Trophoblast cell (in vitro differentiated cells and primary cell): Measurements from ENCODE around the gene RPS27L.

Source experiments
- DNase-seq, 2 donors: peaks; one replicate each; pipeline ENCODE4 v3.0.0-alpha.2; 2016
- H2AFZ ChIP-seq: 2 replicates; pipeline ENCODE4 v1.6.1; 2013; ENCODE audit warnings: low read length, moderate library complexity, mild to moderate bottlenecking; ENCODE audit not compliant: insufficient read depth, poor library complexity
- H2AK5ac ChIP-seq: 2 replicates; pipeline ENCODE4 v1.6.1; 2013; ENCODE audit warnings: mild to moderate bottlenecking, low read length
- H2BK120ac ChIP-seq: 2 replicates; pipeline ENCODE4 v1.6.1; 2013; ENCODE audit warnings: low read length, mild to moderate bottlenecking, moderate library complexity; ENCODE audit not compliant: insufficient read depth, poor library complexity
- H2BK12ac ChIP-seq: 2 replicates; pipeline ENCODE4 v1.6.1; 2013; ENCODE audit warnings: mild to moderate bottlenecking, low read length, moderate library complexity
- H2BK5ac ChIP-seq: 2 replicates; pipeline ENCODE4 v1.6.1; 2013; ENCODE audit warnings: low read length, low read depth, moderate library complexity, mild to moderate bottlenecking; ENCODE audit not compliant: poor library complexity
- H3K14ac ChIP-seq: 2 replicates; pipeline ENCODE4 v1.6.1; 2013; ENCODE audit warnings: mild to moderate bottlenecking, low read length
- H3K18ac ChIP-seq: 2 replicates; pipeline ENCODE4 v1.6.1; 2013; ENCODE audit warnings: mild to moderate bottlenecking, low read length
- H3K23ac ChIP-seq: 2 replicates; pipeline ENCODE4 v1.6.1; 2013; ENCODE audit warnings: low read length
- H3K27ac ChIP-seq: 2 replicates; pipeline ENCODE4 v1.5.1; 2013; ENCODE audit warnings: low read depth, mild to moderate bottlenecking, inconsistent platforms, low read length, moderate library complexity
- H3K27me3 ChIP-seq: 2 replicates; pipeline ENCODE4 v1.6.1; 2013; ENCODE audit warnings: inconsistent platforms, mild to moderate bottlenecking, low read length, moderate library complexity; ENCODE audit not compliant: insufficient read depth
- H3K36me3 ChIP-seq, 2 experiments: 1 replicate in 1 of 2; 2 replicates in 1 of 2; pipeline ENCODE4 v1.6.1; 2013; ENCODE audit warnings: low read length in 2 of 2, mild to moderate bottlenecking in 2 of 2, moderate library complexity in 1 of 2; ENCODE audit not compliant: insufficient read depth in 2 of 2, control insufficient read depth in 1 of 2
- H3K4ac ChIP-seq: 2 replicates; pipeline ENCODE4 v1.6.1; 2013; ENCODE audit warnings: low read depth, mild to moderate bottlenecking, low read length, moderate library complexity
- H3K4me1 ChIP-seq, 2 experiments: 1 replicate in 1 of 2; 2 replicates in 1 of 2; pipeline ENCODE4 v1.6.1; 2013; ENCODE audit warnings: low read length in 2 of 2, mild to moderate bottlenecking in 2 of 2, moderate library complexity in 1 of 2; ENCODE audit not compliant: insufficient read depth in 2 of 2, control insufficient read depth in 1 of 2
- H3K4me2 ChIP-seq: 2 replicates; pipeline ENCODE4 v1.6.1; 2013; ENCODE audit warnings: inconsistent platforms, mild to moderate bottlenecking, low read length, moderate library complexity
- H3K4me3 ChIP-seq: 2 replicates; pipeline ENCODE4 v1.5.1; 2013; ENCODE audit warnings: mild to moderate bottlenecking, low read depth, low read length, inconsistent platforms
- H3K79me1 ChIP-seq: one replicate; pipeline ENCODE4 v1.6.1; 2013; ENCODE audit warnings: low read length
- H3K79me2 ChIP-seq: 2 replicates; pipeline ENCODE4 v1.6.1; 2013; ENCODE audit warnings: low read length, mild to moderate bottlenecking; ENCODE audit not compliant: control insufficient read depth, insufficient read depth, poor library complexity
- H3K9ac ChIP-seq: 2 replicates; pipeline ENCODE4 v1.6.1; 2013; ENCODE audit warnings: mild to moderate bottlenecking, low read length
- H3K9me3 ChIP-seq: 2 replicates; pipeline ENCODE4 v1.6.1; 2013; ENCODE audit warnings: low read depth, mild to moderate bottlenecking, control low read depth, inconsistent platforms, low read length; ENCODE audit not compliant: insufficient read depth
- H4K12ac ChIP-seq: 2 replicates; pipeline ENCODE4 v1.6.1; 2013; ENCODE audit warnings: low read depth, mild to moderate bottlenecking, low read length, moderate library complexity
- H4K8ac ChIP-seq: 2 replicates; pipeline ENCODE4 v1.6.1; 2013; ENCODE audit warnings: low read depth, mild to moderate bottlenecking, low read length, moderate library complexity
- H4K91ac ChIP-seq: one replicate; pipeline ENCODE4 v1.6.1; 2013; ENCODE audit warnings: low read depth, mild to moderate bottlenecking, low read length, moderate library complexity
- WGBS: extraction: QIAGEN DNeasy Blood & Tissue Kit; methylation state at CpG from one replicate; pipeline ENCODE4 v1.1.7; 2013; ENCODE audit warnings: missing lambda C conversion rate; ENCODE audit not compliant: insufficient read length, insufficient coverage; ENCODE audit errors: extremely low coverage; 5-methylcytosine and 5-hydroxymethylcytosine counted together

RPS27L gene

DNA sequence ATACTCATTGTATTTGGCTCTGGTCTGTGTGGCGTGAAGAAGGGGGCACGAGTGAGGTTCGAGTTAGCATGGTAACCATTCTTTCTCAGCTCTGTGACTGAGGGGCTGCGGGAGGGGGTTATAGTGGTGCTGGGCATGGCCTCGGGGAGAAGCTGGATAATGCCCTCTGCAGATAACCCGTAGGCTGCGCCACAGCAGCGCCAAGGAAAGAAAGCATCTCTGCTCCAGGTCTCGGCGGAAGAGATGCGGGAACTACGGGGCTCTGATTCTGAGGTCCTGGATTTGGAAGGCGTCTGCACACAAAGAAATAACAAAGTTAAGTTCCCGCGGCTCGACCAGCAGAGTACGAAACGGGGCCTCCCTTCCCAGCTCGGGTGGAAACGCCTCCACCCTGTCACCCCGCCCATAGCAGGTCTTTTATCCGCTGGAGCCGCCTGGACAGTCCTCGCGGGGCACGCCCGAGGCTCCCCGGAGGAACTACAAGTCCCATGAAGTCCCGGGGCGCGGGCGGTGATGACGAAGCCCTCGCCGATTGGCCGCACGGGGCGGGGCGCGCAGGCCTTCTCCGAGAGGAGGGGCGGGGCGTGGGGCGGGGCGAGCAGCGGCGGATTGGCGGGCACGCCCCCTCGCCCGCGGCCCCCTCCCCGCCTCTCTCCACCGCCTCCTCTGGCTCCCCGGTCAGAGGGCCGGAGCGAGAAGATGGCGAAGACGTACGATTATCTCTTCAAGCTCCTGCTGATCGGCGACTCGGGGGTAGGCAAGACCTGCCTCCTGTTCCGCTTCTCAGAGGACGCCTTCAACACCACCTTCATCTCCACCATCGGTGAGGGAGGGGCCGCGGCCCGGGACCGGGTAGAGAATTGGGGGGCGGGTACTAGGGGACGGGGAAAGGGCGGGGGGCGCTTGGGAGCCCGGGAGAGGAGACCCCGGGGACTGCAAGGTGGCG, 31.9 kb upstream of the RPS27L start, which contains the start of gene RAB8B:
RAB8B (plus strand) TSS at position 681 of the 946 bp plus-strand sequence; CDS start at position 700, 19 bp downstream.
- Histone ChIP-seq H3K36me3 (no peaks in the 10 kb centered on the region), H3K4me3 (peak within 1 kb of the TSS; percentile 79), H2AFZ (peak within 1 kb of the TSS; percentile 89), H4K91ac (peak within 1 kb of the TSS; percentile 28), H3K9me3 (no peaks in the 10 kb centered on the region), H3K27ac (no peak within 1 kb of the TSS), H4K8ac (peak within 1 kb of the TSS; percentile 95), H3K18ac (peak within 1 kb of the TSS; percentile 92), H2BK5ac (peak within 1 kb of the TSS; percentile 18), H3K14ac (peak within 1 kb of the TSS; percentile 91), H3K79me2 (peaks cover 4% of the 10 kb centered on the region), H2BK120ac (peak within 1 kb of the TSS; percentile 64), H3K27me3 (no peaks in the 10 kb centered on the region), H3K79me1 (peaks cover 4% of the 10 kb centered on the region), H3K4me1 (peaks cover 0 to 10% of the 10 kb centered on the region in 2 experiments), H2AK5ac (peak within 1 kb of the TSS; percentile 2), H3K4ac (no peak within 1 kb of the TSS), H3K4me2 (peak within 1 kb of the TSS; percentile 97), H3K23ac (no peak within 1 kb of the TSS), H3K9ac (peak within 1 kb of the TSS; percentile 68), H2BK12ac (peak within 1 kb of the TSS; percentile 8), H4K12ac (peak within 1 kb of the TSS; percentile 81)
- no CpG with 5 or more reads among the region's 77 CpGs for WGBS
- DNase-seq = peak; percentile 98 to 99

DNA sequence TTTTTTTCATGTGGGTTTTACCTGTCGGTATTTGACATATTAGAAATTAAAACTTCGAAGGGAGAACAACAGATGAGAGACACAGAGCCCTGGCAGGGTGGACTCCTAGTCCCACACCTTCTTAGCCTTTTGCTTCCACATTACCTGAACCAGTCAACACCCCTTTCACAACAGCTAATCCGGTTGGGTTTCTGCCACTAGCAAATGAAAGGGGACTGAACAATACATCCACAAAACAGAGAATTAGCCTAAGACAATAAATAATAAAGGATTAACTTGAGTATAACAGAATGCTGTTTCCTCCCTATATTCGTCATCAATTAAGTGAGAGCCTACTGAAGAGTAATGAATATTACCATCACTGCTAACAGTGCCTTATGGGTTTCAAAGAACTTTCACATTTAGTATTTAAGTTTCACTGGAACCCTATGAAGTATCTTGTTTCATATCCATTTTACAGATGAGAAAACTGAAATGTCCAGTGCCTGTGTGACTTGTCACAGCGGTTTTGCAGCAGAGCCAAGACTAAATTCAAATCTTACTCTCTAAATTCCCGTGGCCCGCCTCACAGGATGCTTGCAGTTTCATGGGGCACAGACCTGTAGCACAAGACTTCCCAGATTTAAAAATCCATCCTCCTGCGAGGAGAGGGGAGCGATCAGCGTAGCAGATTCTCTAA, 31.1 kb upstream of the RPS27L start:
- Histone ChIP-seq H3K79me1 (peaks cover 4% of the 10 kb centered on the region), H2BK5ac (no peak overlapping the region), H4K91ac (peak overlapping the region; percentile 26), H3K4me3 (peak overlapping the region; percentile 71), H2BK120ac (no peak overlapping the region), H2AK5ac (no peak overlapping the region), H2AFZ (peak overlapping the region; percentile 77), H3K36me3 (no peaks in the 10 kb centered on the region), H3K79me2 (peaks cover 4% of the 10 kb centered on the region), H3K27me3 (no peaks in the 10 kb centered on the region), H3K27ac (no peak overlapping the region), H3K4me2 (peak overlapping the region; percentile 97), H2BK12ac (no peak overlapping the region), H4K12ac (peak overlapping the region; percentile 81), H3K4ac (no peak overlapping the region), H3K18ac (no peak overlapping the region), H4K8ac (peak overlapping the region; percentile 84), H3K4me1 (peaks cover 0 to 10% of the 10 kb centered on the region in 2 experiments), H3K9me3 (no peaks in the 10 kb centered on the region), H3K23ac (no peak overlapping the region), H3K14ac (peak overlapping the region; percentile 74), H3K9ac (no peak overlapping the region)
- no CpG with 5 or more reads among the region's 10 CpGs for WGBS
- no peak for DNase-seq

DNA sequence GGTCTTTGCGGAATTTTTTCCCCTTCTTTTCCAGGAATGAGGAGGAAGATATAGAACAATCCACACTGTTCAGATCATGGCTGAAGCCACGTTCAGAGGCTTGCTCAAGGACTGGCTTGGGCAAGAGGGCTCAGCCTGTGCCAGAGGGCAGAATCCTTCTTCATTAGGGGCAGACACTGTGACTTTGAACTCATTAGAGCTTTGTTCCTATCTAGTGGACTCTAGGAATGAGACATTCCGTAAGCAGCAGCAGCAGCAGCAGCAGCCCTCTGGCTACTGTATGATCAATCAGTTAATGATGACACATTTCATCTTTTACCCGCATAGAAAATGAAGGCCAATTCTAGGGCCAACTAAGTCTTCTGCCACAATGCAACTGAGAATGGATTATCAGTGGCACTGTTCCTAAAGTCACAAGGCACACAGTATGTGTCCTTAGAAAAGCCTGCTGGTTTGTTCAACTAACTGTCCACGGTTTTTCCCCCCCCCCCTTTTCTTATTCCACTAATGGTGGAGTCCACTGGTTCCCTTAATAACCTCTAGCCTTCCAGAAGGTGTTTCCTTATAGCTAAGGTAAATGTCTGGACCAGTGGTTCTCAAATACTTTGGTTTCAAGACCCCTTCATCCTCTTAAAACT, 30.4 kb upstream of the RPS27L start:
- Histone ChIP-seq H3K4ac (no peak overlapping the region), H3K4me1 (peaks cover 0 to 10% of the 10 kb centered on the region in 2 experiments), H3K79me1 (peaks cover 4% of the 10 kb centered on the region), H3K36me3 (no peaks in the 10 kb centered on the region), H2BK12ac (no peak overlapping the region), H3K9me3 (no peaks in the 10 kb centered on the region), H3K14ac (no peak overlapping the region), H2BK120ac (no peak overlapping the region), H4K91ac (no peak overlapping the region), H2AK5ac (no peak overlapping the region), H3K27me3 (no peaks in the 10 kb centered on the region), H3K23ac (no peak overlapping the region), H3K4me2 (no peak overlapping the region), H3K9ac (no peak overlapping the region), H4K12ac (no peak overlapping the region), H2AFZ (no peak overlapping the region), H3K79me2 (peaks cover 4% of the 10 kb centered on the region), H2BK5ac (no peak overlapping the region), H4K8ac (no peak overlapping the region), H3K4me3 (no peak overlapping the region), H3K18ac (no peak overlapping the region), H3K27ac (no peak overlapping the region)
- DNase-seq = peak; percentile 88 to 94
- no CpG with 5 or more reads among the region's 5 CpGs for WGBS

DNA sequence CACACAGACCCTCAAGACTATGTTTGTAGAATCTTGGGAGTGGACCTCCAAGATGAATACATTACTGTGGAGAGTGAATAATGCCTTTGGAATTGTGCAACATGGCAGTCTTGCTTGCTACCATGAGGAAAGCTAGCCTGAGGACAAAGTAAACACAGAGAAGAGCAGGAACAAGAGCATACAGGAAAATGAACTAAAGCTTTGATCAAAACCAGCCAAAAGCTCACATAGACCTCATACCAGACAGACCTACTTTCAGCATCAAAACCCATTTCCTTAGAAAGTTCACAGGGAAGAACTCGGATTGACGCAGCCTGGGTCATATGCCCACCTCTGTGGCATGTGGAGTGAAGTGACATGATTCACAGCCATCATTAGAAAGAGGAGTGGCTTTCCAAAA, 28.8 kb upstream of the RPS27L start:
- Histone ChIP-seq H3K14ac (no peak overlapping the region), H2AK5ac (no peak overlapping the region), H2BK5ac (no peak overlapping the region), H3K4me2 (no peak overlapping the region), H3K4ac (no peak overlapping the region), H2BK120ac (no peak overlapping the region), H3K4me1 (peaks cover 0 to 9% of the 10 kb centered on the region in 2 experiments), H4K91ac (no peak overlapping the region), H3K9me3 (no peaks in the 10 kb centered on the region), H3K9ac (no peak overlapping the region), H4K8ac (no peak overlapping the region), H3K27ac (peak overlapping the region; percentile 37), H3K79me1 (peaks cover 4% of the 10 kb centered on the region), H3K4me3 (no peak overlapping the region), H2BK12ac (no peak overlapping the region), H3K23ac (no peak overlapping the region), H3K18ac (no peak overlapping the region), H2AFZ (no peak overlapping the region), H3K79me2 (peaks cover 4% of the 10 kb centered on the region), H3K36me3 (no peaks in the 10 kb centered on the region), H4K12ac (no peak overlapping the region), H3K27me3 (no peaks in the 10 kb centered on the region)
- WGBS = no CpG with 5 or more reads among the region's 2 CpGs
- peak; percentile 78 to 92 for DNase-seq
